Neural progenitor cell (in vitro differentiated cells): ENCODE measurements around the gene SPRY1.

Experiments used
- EZH2 ChIP-seq: fragments of 200-600 bp; sonication (generic); IDR thresholded peaks from 2 replicates; pipeline ENCODE4 v1.6.1; 2017; ENCODE audit warnings: antibody characterized with exemption, mild to moderate bottlenecking, moderate library complexity
- EZH2phosphoT487 ChIP-seq: fragments of 200-600 bp; sonication (generic); IDR thresholded peaks from 2 replicates; pipeline ENCODE4 v1.6.1; 2017; ENCODE audit warnings: antibody characterized with exemption
- TF ChIP-seq, protein P1 (sequence below): fragments of 200-600 bp; sonication (generic); IDR thresholded peaks from 2 replicates; pipeline ENCODE4 v1.5.1; 2017; ENCODE audit warnings: antibody characterized with exemption, mild to moderate bottlenecking

DNA sequence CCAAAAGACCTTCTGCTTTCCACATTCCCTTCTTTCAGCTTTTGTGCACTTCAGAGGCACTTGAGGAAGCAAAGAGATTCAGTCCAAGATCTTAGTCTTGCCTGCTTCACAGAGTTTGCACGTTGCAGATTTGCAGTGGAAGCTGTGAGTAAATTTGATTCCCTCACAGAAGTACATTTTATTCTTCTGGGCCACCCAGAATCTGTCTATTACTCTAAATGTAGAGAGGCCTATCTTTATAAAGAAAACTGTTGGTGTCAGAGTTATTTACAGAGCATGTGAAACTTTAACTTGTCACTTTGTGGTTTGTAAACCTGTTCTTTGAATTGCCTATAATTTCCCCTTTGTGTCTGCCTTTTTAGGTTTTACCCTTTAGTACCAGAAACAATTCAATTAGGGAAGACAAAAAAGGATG lies 15.5 kb downstream of the SPRY1 start:
- TF ChIP-seq, protein P1, sequence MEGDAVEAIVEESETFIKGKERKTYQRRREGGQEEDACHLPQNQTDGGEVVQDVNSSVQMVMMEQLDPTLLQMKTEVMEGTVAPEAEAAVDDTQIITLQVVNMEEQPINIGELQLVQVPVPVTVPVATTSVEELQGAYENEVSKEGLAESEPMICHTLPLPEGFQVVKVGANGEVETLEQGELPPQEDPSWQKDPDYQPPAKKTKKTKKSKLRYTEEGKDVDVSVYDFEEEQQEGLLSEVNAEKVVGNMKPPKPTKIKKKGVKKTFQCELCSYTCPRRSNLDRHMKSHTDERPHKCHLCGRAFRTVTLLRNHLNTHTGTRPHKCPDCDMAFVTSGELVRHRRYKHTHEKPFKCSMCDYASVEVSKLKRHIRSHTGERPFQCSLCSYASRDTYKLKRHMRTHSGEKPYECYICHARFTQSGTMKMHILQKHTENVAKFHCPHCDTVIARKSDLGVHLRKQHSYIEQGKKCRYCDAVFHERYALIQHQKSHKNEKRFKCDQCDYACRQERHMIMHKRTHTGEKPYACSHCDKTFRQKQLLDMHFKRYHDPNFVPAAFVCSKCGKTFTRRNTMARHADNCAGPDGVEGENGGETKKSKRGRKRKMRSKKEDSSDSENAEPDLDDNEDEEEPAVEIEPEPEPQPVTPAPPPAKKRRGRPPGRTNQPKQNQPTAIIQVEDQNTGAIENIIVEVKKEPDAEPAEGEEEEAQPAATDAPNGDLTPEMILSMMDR: no peak
- TF ChIP-seq EZH2 (no peak), EZH2phosphoT487 (no peak)
